WTC11 (cell line): ENCODE results near the gene TENT5A. TPM values are rescaled to one million over a fixed set of nuclear protein-coding genes. Genes with fewer than 3 reads are reported as not detected.

Experiments
- ATF2 ChIP-seq: sonication (generic); formaldehyde crosslinking; IDR thresholded peaks from 2 replicates; pipeline ENCODE4 v1.8.1; 2022; ENCODE audit warnings: low read depth, missing genetic modification reagents, borderline replicate concordance
- EMX1 ChIP-seq: fragments of 250-450 bp; sonication (Bioruptor Pico); IDR thresholded peaks from 2 replicates; pipeline ENCODE4 v1.8.0; 2021; ENCODE audit warnings: mild to moderate bottlenecking
- FOXP1 ChIP-seq: sonication (generic); formaldehyde crosslinking; IDR thresholded peaks from 2 replicates; pipeline ENCODE4 v1.8.0; 2022; ENCODE audit warnings: missing genetic modification reagents, mild to moderate bottlenecking, moderate library complexity, borderline replicate concordance
- GTF2I ChIP-seq: fragments of 250-450 bp; sonication (Bioruptor Pico); conservative IDR thresholded peaks from 2 replicates; pipeline ENCODE4 v1.4.0; 2021; ENCODE audit warnings: mild to moderate bottlenecking
- HMGXB4 ChIP-seq: sonication (generic); formaldehyde crosslinking; IDR thresholded peaks from 2 replicates; pipeline ENCODE4 v1.8.1; 2023; ENCODE audit warnings: mild to moderate bottlenecking, moderate library complexity, missing genetic modification reagents
- IRF1 ChIP-seq: sonication (generic); formaldehyde crosslinking; IDR thresholded peaks from 2 replicates; pipeline ENCODE4 v1.8.0; 2023; ENCODE audit warnings: missing genetic modification reagents
- KAT7 ChIP-seq: sonication (generic); formaldehyde crosslinking; IDR thresholded peaks from 2 replicates; pipeline ENCODE4 v1.8.1; 2023; ENCODE audit warnings: missing genetic modification reagents, mild to moderate bottlenecking, borderline replicate concordance
- MLX ChIP-seq: sonication (generic); formaldehyde crosslinking; IDR thresholded peaks from 2 replicates; pipeline ENCODE4 v1.8.1; 2023; ENCODE audit warnings: mild to moderate bottlenecking, missing genetic modification reagents, moderate library complexity
- MYBL2 ChIP-seq: sonication (generic); formaldehyde crosslinking; IDR thresholded peaks from 2 replicates; pipeline ENCODE4 v1.8.1; 2023; ENCODE audit warnings: mild to moderate bottlenecking, moderate library complexity, missing genetic modification reagents
- total RNA-seq: library from RNA; stranded (reverse); gene quantifications from 3 replicates; pipeline ENCODE4 v1.2.3, GENCODE V29; 2021
- TF ChIP-seq, protein P1 (sequence below): sonication (generic); formaldehyde crosslinking; IDR thresholded peaks from 2 replicates; pipeline ENCODE4 v1.8.0; 2023; ENCODE audit warnings: mild to moderate bottlenecking, missing genetic modification reagents
- TF ChIP-seq, protein P2 (sequence below): sonication (generic); formaldehyde crosslinking; IDR thresholded peaks from 2 replicates; pipeline ENCODE4 v1.8.0; 2023; ENCODE audit warnings: missing genetic modification reagents, mild to moderate bottlenecking, borderline replicate concordance
- TF ChIP-seq, protein P3 (sequence below): sonication (generic); formaldehyde crosslinking; conservative IDR thresholded peaks from 2 replicates; pipeline ENCODE4 v1.8.1; 2023; ENCODE audit warnings: mild to moderate bottlenecking, low read depth, missing genetic modification reagents, moderate library complexity
- TF ChIP-seq, protein P4 (sequence below): sonication (generic); formaldehyde crosslinking; IDR thresholded peaks from 2 replicates; pipeline ENCODE4 v1.8.1; 2022; ENCODE audit warnings: missing genetic modification reagents, borderline replicate concordance
- TF ChIP-seq, protein P5 (sequence below): sonication (generic); formaldehyde crosslinking; IDR thresholded peaks from 2 replicates; pipeline ENCODE4 v1.8.1; 2022; ENCODE audit warnings: mild to moderate bottlenecking, moderate library complexity, missing genetic modification reagents

TENT5A gene
- total RNA-seq, 1 experiment from 2014 or later, result 3.2 TPM

DNA sequence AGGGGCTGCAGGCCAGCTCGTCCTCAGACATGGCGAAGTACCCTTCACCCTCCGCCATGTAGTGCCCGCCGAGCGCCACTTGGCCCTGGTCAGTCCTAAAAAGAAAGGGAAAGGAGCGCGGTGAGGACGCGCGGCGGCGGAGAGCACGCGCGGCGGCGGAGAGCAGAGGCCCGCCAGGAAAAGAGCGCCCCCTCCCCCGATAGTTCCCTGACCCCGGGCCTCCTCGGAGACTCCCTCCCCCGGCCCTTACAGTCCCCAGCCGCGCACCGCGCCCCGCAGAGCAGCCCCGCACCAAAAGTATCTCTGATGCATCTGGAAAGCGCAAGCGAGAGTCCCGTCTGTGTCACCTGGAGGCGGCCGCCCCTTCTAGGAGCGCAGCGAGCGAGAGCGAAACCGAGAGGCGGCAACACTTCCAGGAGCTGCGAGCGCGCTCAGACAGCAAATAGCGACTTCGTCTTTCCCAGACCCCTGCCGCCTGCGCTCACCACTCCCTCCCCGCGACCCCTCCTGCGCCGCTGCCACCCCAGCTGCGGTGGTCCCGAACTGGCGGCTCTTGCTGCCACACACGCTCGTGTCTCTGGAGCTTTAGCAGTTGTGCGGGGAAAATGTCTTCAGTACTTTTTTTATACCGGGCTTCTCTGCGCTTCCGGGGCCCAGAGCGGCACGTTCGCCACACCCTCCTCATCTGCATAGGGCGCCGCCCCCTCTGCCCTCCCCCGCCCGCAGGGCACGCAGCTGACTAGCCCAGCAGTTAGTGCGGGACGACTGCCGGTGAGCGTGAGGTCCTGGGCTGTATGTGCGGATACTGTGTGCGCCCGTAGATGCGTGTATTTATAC lies at the start of gene TENT5A (continued):
- TF ChIP-seq, protein P1, sequence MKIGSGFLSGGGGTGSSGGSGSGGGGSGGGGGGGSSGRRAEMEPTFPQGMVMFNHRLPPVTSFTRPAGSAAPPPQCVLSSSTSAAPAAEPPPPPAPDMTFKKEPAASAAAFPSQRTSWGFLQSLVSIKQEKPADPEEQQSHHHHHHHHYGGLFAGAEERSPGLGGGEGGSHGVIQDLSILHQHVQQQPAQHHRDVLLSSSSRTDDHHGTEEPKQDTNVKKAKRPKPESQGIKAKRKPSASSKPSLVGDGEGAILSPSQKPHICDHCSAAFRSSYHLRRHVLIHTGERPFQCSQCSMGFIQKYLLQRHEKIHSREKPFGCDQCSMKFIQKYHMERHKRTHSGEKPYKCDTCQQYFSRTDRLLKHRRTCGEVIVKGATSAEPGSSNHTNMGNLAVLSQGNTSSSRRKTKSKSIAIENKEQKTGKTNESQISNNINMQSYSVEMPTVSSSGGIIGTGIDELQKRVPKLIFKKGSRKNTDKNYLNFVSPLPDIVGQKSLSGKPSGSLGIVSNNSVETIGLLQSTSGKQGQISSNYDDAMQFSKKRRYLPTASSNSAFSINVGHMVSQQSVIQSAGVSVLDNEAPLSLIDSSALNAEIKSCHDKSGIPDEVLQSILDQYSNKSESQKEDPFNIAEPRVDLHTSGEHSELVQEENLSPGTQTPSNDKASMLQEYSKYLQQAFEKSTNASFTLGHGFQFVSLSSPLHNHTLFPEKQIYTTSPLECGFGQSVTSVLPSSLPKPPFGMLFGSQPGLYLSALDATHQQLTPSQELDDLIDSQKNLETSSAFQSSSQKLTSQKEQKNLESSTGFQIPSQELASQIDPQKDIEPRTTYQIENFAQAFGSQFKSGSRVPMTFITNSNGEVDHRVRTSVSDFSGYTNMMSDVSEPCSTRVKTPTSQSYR, result no peak
- TF ChIP-seq FOXP1 (CRISPR knock-in tag) (peak; percentile 5; the same call in 1 of the 2 replicates), EMX1 (no peak), MYBL2 (CRISPR knock-in tag) (0 out of 2 replicates have a peak, but pooled peaks have one; percentile 20), ATF2 (no peak), GTF2I (CRISPR knock-in tag) (no peak), MLX (CRISPR knock-in tag) (no peak), KAT7 (CRISPR knock-in tag) (peak; percentile 69), HMGXB4 (peak; percentile 90; the same call in 1 of the 2 replicates), IRF1 (CRISPR knock-in tag) (no peak)
- TF ChIP-seq, protein P2, sequence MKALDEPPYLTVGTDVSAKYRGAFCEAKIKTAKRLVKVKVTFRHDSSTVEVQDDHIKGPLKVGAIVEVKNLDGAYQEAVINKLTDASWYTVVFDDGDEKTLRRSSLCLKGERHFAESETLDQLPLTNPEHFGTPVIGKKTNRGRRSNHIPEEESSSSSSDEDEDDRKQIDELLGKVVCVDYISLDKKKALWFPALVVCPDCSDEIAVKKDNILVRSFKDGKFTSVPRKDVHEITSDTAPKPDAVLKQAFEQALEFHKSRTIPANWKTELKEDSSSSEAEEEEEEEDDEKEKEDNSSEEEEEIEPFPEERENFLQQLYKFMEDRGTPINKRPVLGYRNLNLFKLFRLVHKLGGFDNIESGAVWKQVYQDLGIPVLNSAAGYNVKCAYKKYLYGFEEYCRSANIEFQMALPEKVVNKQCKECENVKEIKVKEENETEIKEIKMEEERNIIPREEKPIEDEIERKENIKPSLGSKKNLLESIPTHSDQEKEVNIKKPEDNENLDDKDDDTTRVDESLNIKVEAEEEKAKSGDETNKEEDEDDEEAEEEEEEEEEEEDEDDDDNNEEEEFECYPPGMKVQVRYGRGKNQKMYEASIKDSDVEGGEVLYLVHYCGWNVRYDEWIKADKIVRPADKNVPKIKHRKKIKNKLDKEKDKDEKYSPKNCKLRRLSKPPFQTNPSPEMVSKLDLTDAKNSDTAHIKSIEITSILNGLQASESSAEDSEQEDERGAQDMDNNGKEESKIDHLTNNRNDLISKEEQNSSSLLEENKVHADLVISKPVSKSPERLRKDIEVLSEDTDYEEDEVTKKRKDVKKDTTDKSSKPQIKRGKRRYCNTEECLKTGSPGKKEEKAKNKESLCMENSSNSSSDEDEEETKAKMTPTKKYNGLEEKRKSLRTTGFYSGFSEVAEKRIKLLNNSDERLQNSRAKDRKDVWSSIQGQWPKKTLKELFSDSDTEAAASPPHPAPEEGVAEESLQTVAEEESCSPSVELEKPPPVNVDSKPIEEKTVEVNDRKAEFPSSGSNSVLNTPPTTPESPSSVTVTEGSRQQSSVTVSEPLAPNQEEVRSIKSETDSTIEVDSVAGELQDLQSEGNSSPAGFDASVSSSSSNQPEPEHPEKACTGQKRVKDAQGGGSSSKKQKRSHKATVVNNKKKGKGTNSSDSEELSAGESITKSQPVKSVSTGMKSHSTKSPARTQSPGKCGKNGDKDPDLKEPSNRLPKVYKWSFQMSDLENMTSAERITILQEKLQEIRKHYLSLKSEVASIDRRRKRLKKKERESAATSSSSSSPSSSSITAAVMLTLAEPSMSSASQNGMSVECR, result no peak; the same call in 1 of the 2 replicates
- TF ChIP-seq, protein P3, sequence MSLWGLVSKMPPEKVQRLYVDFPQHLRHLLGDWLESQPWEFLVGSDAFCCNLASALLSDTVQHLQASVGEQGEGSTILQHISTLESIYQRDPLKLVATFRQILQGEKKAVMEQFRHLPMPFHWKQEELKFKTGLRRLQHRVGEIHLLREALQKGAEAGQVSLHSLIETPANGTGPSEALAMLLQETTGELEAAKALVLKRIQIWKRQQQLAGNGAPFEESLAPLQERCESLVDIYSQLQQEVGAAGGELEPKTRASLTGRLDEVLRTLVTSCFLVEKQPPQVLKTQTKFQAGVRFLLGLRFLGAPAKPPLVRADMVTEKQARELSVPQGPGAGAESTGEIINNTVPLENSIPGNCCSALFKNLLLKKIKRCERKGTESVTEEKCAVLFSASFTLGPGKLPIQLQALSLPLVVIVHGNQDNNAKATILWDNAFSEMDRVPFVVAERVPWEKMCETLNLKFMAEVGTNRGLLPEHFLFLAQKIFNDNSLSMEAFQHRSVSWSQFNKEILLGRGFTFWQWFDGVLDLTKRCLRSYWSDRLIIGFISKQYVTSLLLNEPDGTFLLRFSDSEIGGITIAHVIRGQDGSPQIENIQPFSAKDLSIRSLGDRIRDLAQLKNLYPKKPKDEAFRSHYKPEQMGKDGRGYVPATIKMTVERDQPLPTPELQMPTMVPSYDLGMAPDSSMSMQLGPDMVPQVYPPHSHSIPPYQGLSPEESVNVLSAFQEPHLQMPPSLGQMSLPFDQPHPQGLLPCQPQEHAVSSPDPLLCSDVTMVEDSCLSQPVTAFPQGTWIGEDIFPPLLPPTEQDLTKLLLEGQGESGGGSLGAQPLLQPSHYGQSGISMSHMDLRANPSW (CRISPR knock-in tag), result no peak
- TF ChIP-seq, protein P4, sequence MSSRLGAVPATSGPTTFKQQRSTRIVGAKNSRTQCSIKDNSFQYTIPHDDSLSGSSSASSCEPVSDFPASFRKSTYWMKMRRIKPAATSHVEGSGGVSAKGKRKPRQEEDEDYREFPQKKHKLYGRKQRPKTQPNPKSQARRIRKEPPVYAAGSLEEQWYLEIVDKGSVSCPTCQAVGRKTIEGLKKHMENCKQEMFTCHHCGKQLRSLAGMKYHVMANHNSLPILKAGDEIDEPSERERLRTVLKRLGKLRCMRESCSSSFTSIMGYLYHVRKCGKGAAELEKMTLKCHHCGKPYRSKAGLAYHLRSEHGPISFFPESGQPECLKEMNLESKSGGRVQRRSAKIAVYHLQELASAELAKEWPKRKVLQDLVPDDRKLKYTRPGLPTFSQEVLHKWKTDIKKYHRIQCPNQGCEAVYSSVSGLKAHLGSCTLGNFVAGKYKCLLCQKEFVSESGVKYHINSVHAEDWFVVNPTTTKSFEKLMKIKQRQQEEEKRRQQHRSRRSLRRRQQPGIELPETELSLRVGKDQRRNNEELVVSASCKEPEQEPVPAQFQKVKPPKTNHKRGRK (CRISPR knock-in tag), result no peak
- TF ChIP-seq, protein P5, sequence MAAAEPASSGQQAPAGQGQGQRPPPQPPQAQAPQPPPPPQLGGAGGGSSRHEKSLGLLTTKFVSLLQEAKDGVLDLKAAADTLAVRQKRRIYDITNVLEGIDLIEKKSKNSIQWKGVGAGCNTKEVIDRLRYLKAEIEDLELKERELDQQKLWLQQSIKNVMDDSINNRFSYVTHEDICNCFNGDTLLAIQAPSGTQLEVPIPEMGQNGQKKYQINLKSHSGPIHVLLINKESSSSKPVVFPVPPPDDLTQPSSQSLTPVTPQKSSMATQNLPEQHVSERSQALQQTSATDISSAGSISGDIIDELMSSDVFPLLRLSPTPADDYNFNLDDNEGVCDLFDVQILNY (CRISPR knock-in tag), result no peak
